Measurements from ENCODE around the gene ZNF567.
A peak's percentile ranks its signal among the peaks of the same experiment; 100 is the strongest.
"Not testable (repeated sequence)": the region's sequence is repeated elsewhere in the genome, so short reads cannot be mapped to it uniquely, and the experiment has no call there.

The ZNF567 gene

DNA sequence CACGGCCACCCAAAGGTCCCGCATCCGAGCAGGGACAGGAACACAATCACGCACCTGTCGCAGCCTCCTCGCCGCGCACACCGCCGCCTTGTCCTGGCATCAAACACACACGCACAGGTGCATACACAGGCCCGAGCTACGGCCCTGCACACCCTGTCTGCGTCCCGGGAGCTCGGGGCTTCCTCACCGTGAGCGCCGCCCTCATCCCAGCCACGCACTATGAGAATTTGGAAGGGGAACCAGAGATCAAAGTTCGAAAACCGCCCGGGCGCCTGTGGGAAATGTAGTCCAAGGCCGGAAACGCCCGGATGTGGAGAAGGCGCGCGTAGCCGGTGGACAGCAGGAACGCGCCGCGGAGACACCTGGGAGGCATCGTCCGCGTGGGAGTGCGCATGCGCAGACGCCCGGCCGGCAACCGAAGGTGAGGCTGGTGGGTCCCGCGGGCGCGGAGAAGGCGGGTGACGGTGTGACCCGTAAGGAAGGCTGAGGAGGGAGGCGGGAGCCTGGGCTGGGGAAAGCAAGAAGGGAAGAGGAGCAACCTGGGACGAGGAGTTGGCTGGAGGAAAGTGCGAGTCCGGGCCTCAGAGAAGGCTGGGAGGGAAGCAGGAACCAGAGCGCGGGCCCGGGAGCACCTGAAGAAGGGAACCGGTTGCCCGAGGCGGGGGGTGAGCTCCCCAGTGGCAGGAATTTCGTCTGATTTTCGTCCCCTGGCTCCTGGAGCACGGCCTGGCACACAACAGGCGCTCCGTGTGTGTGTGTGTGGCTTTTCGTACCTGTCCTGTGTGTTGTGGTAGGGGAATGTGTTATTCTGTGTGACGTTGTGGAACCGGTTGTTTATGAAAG, at the start of gene ZNF567:
Gene ZNF567, plus strand, starts transcription at position 399 of the 843 bp plus-strand sequence. CDS start 7,256 bp downstream, outside the sequence.
- DNase-seq (ENCODE audit: low read depth) = peak; percentile 94

DNA sequence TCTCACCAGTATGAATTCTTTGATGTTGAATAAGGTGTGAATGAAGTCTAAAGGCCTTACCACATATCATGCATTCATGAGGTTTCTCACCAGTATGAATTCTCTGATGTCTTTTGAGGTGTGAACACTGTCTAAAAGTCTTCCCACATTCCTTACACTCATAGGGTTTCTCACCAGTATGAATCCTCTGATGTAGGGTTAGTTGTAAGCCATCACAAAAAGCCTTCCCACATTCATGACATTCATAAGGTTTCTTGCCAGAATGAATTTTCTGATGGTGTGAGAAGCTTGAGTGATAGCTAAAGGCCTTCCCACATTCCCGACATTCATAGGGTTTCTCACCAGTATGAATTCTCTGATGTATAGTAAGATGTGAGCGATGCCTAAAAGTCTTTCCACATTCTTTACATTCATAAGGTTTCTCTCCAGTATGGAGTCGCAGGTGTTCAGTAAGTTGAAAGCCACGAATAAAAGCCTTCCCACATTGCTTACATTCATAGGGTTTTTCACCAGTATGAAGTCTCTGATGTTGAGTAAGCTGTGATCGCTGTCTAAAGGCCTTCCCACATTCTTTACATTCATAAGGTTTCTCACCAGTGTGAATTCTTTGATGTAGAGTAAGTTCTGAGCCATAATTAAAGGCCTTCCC, 48.4 kb upstream of the ZNF567 start:
- no peak for DNase-seq (ENCODE audit: low read depth)

DNA sequence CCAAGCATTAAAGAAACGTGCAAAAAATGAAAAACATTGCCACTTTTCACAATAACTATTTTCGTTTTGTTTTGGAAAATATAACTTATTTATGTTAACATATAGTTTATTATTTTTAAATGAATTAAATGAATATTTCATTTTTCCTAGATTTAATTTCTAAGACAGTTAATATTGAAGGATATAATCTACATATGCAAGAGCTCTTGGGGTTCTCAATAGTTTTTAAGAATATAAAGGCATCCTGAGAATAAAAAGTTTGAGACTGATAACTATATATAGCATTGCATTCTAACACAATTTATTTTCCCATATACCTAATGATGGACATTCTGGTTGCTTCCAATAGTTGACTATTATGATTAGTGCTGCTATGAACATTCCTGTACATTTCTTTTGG, 40.7 kb upstream of the ZNF567 start:
- DNase-seq (ENCODE audit: low read depth) = no peak

GRCh38 chr19:36652958-36653357, 34.5 kb upstream of the ZNF567 start:
- DNase-seq (ENCODE audit: low read depth) = no peak

DNA sequence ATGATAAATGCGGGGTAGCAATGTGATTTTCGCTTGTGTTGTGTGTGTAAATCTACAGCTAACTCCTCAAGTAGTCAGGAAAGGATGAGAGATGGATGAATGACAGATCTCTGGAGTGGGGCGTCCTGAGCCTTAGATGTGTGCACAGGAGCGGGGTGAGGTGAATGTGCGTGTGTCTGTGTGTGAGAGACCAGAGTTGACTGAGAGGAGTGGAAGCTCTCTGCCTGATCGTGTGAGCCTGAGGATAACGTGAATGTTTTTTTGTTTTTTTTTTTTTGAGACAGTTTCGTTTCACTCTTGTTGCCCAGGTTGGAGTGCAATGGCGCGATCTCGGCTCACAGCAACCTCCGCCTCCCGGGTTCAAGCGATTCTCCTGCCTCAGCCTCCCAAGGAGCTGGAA, 21.6 kb upstream of the ZNF567 start:
- DNase-seq (ENCODE audit: low read depth) = no peak

DNA sequence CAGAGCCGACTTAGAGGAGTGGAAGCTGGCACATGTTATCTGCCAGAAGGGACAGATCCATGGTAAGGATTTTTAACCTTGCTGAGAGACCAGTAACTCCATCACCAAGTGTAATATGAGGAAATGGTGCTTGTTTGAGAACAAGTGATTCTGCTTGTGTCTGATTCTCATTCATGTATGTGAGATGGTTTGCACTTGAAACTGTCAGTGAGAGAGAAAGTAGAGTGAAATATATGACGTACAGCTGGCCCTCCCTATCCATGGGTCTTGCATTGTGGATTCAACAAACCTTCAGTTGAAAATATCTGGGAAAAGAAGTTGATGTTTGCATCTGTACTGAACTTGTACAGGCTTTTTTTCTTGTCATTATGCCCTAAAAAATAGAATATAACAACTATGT, 18.8 kb upstream of the ZNF567 start:
- no peak for DNase-seq (ENCODE audit: low read depth)

DNA sequence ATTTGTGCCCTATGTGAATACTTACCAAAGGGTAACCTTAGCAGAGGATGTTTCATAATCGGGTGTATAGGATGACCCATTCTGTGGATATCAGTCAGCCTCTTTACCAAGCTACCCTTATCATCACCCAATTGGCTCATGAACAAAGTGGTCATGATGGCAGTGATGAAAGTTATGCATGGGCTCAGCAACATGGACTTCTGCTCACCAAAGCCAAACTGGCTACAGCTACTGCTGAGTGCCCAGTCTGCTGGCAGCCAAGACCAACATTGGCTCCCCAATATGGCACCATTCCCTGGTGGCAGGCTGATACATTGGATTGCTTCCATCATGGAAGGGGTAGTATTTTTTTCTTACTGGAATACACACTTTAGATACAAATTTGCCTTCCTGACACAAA, 15.0 kb upstream of the ZNF567 start:
- no peak for DNase-seq (ENCODE audit: low read depth)

GRCh38 chr19:36674201-36674600, 13.2 kb upstream of the ZNF567 start:
- DNase-seq (ENCODE audit: low read depth) = no peak

GRCh38 chr19:36679455-36679854, 8.0 kb upstream of the ZNF567 start:
- DNase-seq (ENCODE audit: low read depth) = no peak

DNA sequence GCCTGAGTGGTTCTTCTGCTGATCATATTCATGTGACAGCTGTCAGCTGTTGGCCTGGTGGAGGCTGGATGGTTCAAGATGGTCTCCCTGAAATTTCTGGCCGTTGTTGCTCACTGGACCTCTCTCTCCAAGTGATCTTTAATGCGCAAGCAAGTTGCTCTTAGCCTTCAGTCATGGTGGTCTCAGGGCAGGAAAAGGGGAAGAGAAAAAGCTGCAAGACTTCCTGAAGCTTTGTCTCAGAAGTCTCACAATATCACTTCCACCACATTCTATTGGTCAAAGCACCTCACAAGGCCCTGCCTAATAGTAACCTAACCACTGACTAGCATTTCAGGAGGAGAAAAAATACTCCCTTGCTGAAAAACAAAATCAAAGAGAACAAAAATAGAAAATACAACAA, 1.6 kb upstream of the ZNF567 start:
- no peak for DNase-seq (ENCODE audit: low read depth)

DNA sequence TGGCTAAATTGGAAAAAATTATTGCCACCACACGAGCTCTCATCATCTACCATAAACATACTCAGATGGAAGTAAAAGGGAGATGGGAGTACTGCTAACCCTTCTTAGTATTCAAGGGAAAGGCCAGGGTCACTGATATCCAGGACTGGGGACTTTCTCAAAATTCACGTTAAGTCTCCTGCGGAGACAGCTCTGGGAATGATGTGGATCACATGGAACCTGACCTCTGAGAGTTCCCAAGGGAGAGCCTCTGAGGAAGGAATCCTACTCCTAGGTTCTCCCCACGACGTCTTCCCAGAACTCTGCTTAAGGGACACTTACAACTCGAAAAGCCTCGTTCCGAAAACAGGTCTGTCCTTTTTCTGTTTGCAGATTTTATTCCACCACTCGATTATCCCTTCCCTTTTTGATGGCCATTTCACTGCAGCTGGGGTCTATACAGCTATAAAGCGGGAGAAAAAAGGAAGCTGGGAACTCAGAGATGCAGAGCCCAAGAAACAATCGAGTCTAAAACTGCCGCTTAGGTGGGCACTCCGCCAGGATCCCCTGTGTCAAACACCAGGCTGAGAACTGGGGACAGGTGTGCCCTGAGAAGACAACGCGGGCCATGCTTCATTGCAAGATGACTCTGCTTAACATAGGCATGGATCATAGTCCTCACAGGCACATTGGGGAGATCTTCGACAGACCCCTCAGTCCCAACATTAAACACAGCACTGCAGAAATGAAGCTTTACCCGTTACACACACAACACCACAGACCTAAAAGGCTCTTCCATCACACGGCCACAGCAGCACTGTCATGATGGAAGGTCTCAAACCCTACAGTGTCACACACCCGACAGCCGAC, 823 bp upstream of the ZNF567 start:
- no peak for DNase-seq (ENCODE audit: low read depth)

- no peak for DNase-seq (ENCODE audit: low read depth)
Measured at GRCh38 chr19:36688058-36688457, 646 bp downstream of the ZNF567 start.

DNA sequence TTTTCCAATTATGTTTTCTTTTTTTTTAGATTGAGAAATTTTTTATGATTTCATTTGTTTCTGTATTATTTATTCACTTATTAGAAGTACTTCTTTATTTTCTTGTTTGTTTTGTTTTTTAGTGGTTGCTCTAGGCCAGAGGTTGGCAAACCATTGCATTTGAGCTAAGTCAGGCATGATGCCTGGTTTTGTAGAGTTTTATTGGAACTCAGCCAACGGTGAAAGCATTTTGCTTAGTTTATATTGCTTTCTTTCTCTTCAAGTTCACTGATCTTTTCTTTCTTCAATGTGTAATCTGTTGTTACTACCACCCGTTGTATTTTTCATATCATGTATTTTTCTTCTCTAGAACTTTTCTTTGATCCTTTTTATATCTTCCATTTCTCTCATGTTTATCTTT, 19.7 kb downstream of the ZNF567 start:
- no peak for DNase-seq (ENCODE audit: low read depth)

- no peak for DNase-seq (ENCODE audit: low read depth)
Measured at GRCh38 chr19:36709423-36709822, 22.0 kb downstream of the ZNF567 start.

- no peak for DNase-seq (ENCODE audit: low read depth)
Measured at GRCh38 chr19:36719687-36720556, 32.5 kb downstream of the ZNF567 start.

DNA sequence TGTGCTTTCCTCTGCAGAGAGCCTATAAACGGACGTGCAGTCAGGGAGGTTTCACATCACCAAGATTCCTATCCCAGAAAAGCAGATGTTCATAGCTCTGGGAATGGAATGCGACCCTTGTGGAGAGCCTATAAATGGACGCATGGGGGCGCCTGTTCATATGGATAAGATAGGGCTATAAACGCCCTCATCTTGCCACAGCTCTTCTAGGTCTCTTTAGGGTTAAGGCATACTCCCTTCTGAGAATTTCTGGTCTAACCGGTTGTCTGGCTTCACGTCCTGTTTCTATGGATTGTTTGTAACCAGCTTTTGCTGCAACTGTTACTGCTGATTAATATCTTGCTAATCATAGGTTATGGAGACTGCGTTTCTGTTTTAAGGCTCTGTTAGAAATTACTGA, 48.8 kb downstream of the ZNF567 start:
- not testable (repeated sequence) for DNase-seq (ENCODE audit: low read depth)

DNA sequence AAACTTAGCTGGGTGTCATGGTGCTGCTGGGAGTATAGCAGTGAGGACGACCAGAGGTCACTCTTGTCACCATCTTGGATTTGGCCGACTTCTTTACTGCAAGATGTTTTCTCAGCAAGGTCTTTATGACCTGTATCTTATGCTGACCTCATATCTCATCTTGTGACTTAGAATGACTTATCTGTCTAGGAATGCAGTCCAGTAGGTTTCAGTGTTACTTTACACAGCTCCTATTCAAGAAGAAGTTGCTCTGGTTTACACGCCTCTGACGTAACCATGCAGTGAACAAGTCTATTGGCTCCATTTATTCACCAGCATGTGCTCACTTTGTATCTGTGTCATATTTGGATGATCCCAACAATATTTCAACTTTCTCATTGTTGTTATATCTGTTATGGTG, 58.5 kb downstream of the ZNF567 start:
- DNase-seq (ENCODE audit: low read depth) = no peak

DNA sequence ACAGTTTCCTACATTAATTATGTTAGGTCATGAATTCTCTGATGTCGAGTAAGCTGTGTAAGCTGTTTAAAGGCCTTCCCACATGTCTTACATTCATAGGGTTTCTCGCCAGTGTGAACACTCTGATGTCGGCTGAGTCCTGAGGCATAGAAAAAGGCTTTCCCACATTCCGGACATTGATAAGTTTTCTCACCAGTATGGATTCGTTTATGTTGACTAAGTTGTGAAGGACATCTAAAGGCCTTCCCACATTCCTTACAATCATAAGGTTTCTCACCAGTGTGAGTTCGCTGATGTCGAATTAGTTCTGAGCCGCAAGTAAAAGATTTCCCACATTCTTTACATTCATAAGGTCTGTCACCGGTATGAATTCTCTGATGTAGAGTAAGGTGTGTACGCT, 60.3 kb downstream of the ZNF567 start:
- DNase-seq (ENCODE audit: low read depth) = no peak

GRCh38 chr19:36748431-36749275, 61.2 kb downstream of the ZNF567 start:
- DNase-seq (ENCODE audit: low read depth) = no peak

DNA sequence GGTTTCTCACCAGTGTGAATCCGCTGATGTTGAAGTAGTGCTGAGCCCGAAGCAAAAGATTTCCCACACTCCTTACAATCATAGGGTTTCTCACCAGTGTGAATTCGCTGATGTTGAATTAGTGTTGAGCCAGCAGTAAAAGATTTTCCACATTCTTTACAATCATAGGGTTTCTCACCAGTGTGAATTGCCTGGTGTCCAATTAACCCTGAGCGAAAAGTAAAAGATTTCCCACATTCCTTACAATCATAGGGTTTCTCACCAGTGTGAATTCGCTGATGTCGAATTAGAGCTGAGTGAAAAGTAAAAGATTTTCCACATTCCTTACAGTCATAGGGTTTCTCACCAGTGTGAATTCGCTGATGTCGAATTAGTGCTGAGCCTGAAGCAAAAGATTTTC, 62.2 kb downstream of the ZNF567 start:
- DNase-seq (ENCODE audit: low read depth) = not testable (repeated sequence)

All from stimulated activated CD8-positive, alpha-beta memory T cell treated with anti-CD3 and anti-CD28 coated beads, Interleukin-15, amount 100 ng/mL, for 1 hour (primary cell).